Panc1 (cell line): ENCODE measurements around the gene RALGAPA1.

ENCODE experiments used
- POLR2AphosphoS5 ChIP-seq: IDR thresholded peaks from 2 replicates; pipeline ENCODE4 v1.6.1; 2012; ENCODE audit warnings: mild to moderate bottlenecking, low read depth, low read length, moderate library complexity
- TF ChIP-seq, protein P1 (sequence below): fragments of 450-650 bp; IDR thresholded peaks from 2 replicates; pipeline ENCODE4 v1.5.1; 2017; ENCODE audit warnings: mild to moderate bottlenecking
- TF ChIP-seq, protein P2 (sequence below), 2 experiments: IDR thresholded peaks; 2 replicates each; pipeline ENCODE4 v1.6.1; 2011 to 2012; ENCODE audit warnings: low read depth in 2 of 2, control low read depth in 1 of 2, low read length in 1 of 2, mild to moderate bottlenecking in 1 of 2, moderate library complexity in 1 of 2; ENCODE audit not compliant: insufficient read depth in 1 of 2

GRCh38 chr14:35827678-35828472 is 18.8 kb upstream of the RALGAPA1 start:
- TF ChIP-seq, protein P1, sequence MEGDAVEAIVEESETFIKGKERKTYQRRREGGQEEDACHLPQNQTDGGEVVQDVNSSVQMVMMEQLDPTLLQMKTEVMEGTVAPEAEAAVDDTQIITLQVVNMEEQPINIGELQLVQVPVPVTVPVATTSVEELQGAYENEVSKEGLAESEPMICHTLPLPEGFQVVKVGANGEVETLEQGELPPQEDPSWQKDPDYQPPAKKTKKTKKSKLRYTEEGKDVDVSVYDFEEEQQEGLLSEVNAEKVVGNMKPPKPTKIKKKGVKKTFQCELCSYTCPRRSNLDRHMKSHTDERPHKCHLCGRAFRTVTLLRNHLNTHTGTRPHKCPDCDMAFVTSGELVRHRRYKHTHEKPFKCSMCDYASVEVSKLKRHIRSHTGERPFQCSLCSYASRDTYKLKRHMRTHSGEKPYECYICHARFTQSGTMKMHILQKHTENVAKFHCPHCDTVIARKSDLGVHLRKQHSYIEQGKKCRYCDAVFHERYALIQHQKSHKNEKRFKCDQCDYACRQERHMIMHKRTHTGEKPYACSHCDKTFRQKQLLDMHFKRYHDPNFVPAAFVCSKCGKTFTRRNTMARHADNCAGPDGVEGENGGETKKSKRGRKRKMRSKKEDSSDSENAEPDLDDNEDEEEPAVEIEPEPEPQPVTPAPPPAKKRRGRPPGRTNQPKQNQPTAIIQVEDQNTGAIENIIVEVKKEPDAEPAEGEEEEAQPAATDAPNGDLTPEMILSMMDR, result no peak
- TF ChIP-seq POLR2AphosphoS5, result no peak
- TF ChIP-seq, protein P2, sequence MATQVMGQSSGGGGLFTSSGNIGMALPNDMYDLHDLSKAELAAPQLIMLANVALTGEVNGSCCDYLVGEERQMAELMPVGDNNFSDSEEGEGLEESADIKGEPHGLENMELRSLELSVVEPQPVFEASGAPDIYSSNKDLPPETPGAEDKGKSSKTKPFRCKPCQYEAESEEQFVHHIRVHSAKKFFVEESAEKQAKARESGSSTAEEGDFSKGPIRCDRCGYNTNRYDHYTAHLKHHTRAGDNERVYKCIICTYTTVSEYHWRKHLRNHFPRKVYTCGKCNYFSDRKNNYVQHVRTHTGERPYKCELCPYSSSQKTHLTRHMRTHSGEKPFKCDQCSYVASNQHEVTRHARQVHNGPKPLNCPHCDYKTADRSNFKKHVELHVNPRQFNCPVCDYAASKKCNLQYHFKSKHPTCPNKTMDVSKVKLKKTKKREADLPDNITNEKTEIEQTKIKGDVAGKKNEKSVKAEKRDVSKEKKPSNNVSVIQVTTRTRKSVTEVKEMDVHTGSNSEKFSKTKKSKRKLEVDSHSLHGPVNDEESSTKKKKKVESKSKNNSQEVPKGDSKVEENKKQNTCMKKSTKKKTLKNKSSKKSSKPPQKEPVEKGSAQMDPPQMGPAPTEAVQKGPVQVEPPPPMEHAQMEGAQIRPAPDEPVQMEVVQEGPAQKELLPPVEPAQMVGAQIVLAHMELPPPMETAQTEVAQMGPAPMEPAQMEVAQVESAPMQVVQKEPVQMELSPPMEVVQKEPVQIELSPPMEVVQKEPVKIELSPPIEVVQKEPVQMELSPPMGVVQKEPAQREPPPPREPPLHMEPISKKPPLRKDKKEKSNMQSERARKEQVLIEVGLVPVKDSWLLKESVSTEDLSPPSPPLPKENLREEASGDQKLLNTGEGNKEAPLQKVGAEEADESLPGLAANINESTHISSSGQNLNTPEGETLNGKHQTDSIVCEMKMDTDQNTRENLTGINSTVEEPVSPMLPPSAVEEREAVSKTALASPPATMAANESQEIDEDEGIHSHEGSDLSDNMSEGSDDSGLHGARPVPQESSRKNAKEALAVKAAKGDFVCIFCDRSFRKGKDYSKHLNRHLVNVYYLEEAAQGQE (IDR thresholded peaks at IDR 0.05; ENCODE audit: insufficient read depth in 1 of 2, low read depth in 2 of 2, low read length in 1 of 2), result no peak
